ENCODE measurements around the gene LZTR1. TPM values are rescaled to one million over a fixed set of nuclear protein-coding genes. Genes with fewer than 3 reads are reported as not detected.

Gene LZTR1
- total RNA-seq, 4 donors from 2014 or later = 18.2 to 73.7 (median 56.1) TPM

DNA sequence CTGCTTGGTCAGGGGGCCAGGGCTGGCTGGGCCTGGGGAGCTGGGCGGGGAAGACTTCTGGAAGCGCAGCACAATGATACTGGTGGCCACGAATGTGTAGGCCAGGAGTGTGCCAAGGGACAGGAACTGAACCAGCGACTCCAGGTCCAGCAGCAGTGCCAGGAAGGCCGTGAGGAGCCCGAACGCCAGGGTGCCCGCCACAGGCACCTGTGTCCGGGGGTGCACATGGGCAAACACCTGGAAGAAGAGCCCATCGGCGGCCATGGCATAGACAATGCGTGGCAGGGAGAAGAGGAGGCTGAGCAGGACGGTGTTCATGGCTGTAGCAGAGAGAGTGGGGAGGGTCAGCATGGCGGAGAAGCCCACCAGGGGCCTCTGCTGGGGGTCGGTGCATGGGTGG lies 47.9 kb downstream of the LZTR1 start:
- TF ChIP-seq, protein P1, sequence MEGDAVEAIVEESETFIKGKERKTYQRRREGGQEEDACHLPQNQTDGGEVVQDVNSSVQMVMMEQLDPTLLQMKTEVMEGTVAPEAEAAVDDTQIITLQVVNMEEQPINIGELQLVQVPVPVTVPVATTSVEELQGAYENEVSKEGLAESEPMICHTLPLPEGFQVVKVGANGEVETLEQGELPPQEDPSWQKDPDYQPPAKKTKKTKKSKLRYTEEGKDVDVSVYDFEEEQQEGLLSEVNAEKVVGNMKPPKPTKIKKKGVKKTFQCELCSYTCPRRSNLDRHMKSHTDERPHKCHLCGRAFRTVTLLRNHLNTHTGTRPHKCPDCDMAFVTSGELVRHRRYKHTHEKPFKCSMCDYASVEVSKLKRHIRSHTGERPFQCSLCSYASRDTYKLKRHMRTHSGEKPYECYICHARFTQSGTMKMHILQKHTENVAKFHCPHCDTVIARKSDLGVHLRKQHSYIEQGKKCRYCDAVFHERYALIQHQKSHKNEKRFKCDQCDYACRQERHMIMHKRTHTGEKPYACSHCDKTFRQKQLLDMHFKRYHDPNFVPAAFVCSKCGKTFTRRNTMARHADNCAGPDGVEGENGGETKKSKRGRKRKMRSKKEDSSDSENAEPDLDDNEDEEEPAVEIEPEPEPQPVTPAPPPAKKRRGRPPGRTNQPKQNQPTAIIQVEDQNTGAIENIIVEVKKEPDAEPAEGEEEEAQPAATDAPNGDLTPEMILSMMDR (IDR thresholded peaks at IDR 0.05) = no peak
- TF ChIP-seq POLR2A (IDR thresholded peaks at IDR 0.05) = no peak
- no peaks in the 10 kb centered on the region for H3K27me3 ChIP-seq
- H3K4me3 ChIP-seq = no peak overlapping the region

GRCh38 chr22:21030621-21031544 lies 48.8 kb downstream of the LZTR1 start:
- H3K27me3 ChIP-seq = no peaks in the 10 kb centered on the region
- intact Hi-C loops (cut with DNase I; ENCODE audit: low total_unique reads) = no loop called here
- TF ChIP-seq, protein P1 (IDR thresholded peaks at IDR 0.05) = no peak
- TF ChIP-seq POLR2A (IDR thresholded peaks at IDR 0.05) = no peak
- no peak for DNase-seq
- H3K36me3 ChIP-seq = no peaks in the 10 kb centered on the region
- H3K27ac ChIP-seq = no peak overlapping the region
- H3K9me3 ChIP-seq = no peaks in the 10 kb centered on the region
- no peak overlapping the region for H3K4me3 ChIP-seq
- peaks cover 0 to 7% of the 10 kb centered on the region in 2 donors for H3K4me1 ChIP-seq

More for the DNA sequence above, 47.9 kb downstream of the LZTR1 start:
- H3K27ac ChIP-seq = no peak overlapping the region
- H3K36me3 ChIP-seq = no peaks in the 10 kb centered on the region
- peaks cover 0 to 7% of the 10 kb centered on the region in 2 donors for H3K4me1 ChIP-seq
- no peak for DNase-seq
- H3K9me3 ChIP-seq = no peaks in the 10 kb centered on the region
- intact Hi-C loops (cut with DNase I; ENCODE audit: low total_unique reads) = no loop called here

- no peaks in the 10 kb centered on the region for H3K9me3 ChIP-seq
- intact Hi-C loops (cut with DNase I; ENCODE audit: low total_unique reads) = no loop called here
- TF ChIP-seq, protein P1 (IDR thresholded peaks at IDR 0.05) = no peak
- no peak for TF ChIP-seq POLR2A (IDR thresholded peaks at IDR 0.05)
- DNase-seq = no peak
- no peak overlapping the region for H3K27ac ChIP-seq
- H3K4me3 ChIP-seq = no peak overlapping the region
- H3K36me3 ChIP-seq = no peaks in the 10 kb centered on the region
- peaks cover 0 to 7% of the 10 kb centered on the region in 2 donors for H3K4me1 ChIP-seq
- no peaks in the 10 kb centered on the region for H3K27me3 ChIP-seq
Observed at GRCh38 chr22:21031545-21032036, 49.5 kb downstream of the LZTR1 start.

- no peaks in the 10 kb centered on the region for H3K9me3 ChIP-seq
- H3K4me1 ChIP-seq = peaks cover 0 to 7% of the 10 kb centered on the region in 2 donors
- no peak within 1 kb of the TSS for H3K27ac ChIP-seq
- H3K27me3 ChIP-seq = no peaks in the 10 kb centered on the region
- H3K4me3 ChIP-seq = peak within 1 kb of the TSS in 1 of 2 donors; percentile 19
- no peak for TF ChIP-seq POLR2A (IDR thresholded peaks at IDR 0.05)
- TF ChIP-seq, protein P1 (IDR thresholded peaks at IDR 0.05) = no peak
- no peaks in the 10 kb centered on the region for H3K36me3 ChIP-seq
- no peak for DNase-seq
- intact Hi-C loops (cut with DNase I; ENCODE audit: low total_unique reads) = no loop called here
Observed at GRCh38 chr22:21032037-21032867, 50.2 kb downstream of the LZTR1 start, which contains the start of gene SLC7A4. Gene SLC7A4 (minus strand): TSS chr22:21032561. CDS start chr22:21031812, 749 bp downstream.

Measured in uterus (tissue), 4 donors.